Muscle of back (tissue), 13 donors: ENCODE results near the gene PUS3. TPM values are rescaled to one million over a fixed set of nuclear protein-coding genes. Genes with fewer than 3 reads are reported as not detected.

Experiments used
- DNase-seq, 3 donors: peaks; one replicate each; pipeline versions ENCODE4 v3.0.0 to v3.0.0-alpha.2; 2013
- long read RNA-seq, 9 donors: transcript quantifications; one replicate each; lab custom pipeline, GENCODE V29; 2026
- polyA plus RNA-seq, 10 donors: library from polyadenylated mRNA; unstranded; fragments of 120-200 nt; gene quantifications; one replicate each; pipeline ENCODE4 v1.2.1, GENCODE V29; 2013; ENCODE audit not compliant: insufficient read length in 10 of 10

Gene PUS3, protein sequence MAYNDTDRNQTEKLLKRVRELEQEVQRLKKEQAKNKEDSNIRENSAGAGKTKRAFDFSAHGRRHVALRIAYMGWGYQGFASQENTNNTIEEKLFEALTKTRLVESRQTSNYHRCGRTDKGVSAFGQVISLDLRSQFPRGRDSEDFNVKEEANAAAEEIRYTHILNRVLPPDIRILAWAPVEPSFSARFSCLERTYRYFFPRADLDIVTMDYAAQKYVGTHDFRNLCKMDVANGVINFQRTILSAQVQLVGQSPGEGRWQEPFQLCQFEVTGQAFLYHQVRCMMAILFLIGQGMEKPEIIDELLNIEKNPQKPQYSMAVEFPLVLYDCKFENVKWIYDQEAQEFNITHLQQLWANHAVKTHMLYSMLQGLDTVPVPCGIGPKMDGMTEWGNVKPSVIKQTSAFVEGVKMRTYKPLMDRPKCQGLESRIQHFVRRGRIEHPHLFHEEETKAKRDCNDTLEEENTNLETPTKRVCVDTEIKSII
- polyA plus RNA-seq: 10 to 100 TPM in 9 of 10 donors, 1 to 10 TPM in 1; 9.5 to 14.4 (median 11.7) TPM
- long read RNA-seq, donor 1, partial matches to known transcripts: 0 of 1 reads
- long read RNA-seq, donor 1, other reads (novel, unspliced or antisense): 0 of 1 reads
- long read RNA-seq, donor 2, partial matches to known transcripts: 0 of 3 reads
- long read RNA-seq, donor 2, other reads (novel, unspliced or antisense): 0 of 3 reads
- long read RNA-seq, donor 3: 0 reads
- long read RNA-seq, donor 4, partial matches to known transcripts: 12 of 12 reads
- long read RNA-seq, donor 4, other reads (novel, unspliced or antisense): 0 of 12 reads
- long read RNA-seq, donor 5, partial matches to known transcripts: 0 of 6 reads
- long read RNA-seq, donor 5, other reads (novel, unspliced or antisense): 0 of 6 reads
- long read RNA-seq, donor 6, partial matches to known transcripts: 0 of 4 reads
- long read RNA-seq, donor 6, other reads (novel, unspliced or antisense): 0 of 4 reads
- long read RNA-seq, donor 7, partial matches to known transcripts: 0 of 2 reads
- long read RNA-seq, donor 7, other reads (novel, unspliced or antisense): 0 of 2 reads
- long read RNA-seq, donor 8, partial matches to known transcripts: 0 of 6 reads
- long read RNA-seq, donor 8, other reads (novel, unspliced or antisense): 0 of 6 reads
- long read RNA-seq, donor 9: 0 reads

GRCh38 chr11:125902927-125903710 lies at the start of gene PUS3:
Gene PUS3 (minus strand): TSS chr11:125903206. CDS start chr11:125896284, 6,922 bp downstream.
- DNase-seq: peak; percentile 85 to 96 (median 94)

DNA sequence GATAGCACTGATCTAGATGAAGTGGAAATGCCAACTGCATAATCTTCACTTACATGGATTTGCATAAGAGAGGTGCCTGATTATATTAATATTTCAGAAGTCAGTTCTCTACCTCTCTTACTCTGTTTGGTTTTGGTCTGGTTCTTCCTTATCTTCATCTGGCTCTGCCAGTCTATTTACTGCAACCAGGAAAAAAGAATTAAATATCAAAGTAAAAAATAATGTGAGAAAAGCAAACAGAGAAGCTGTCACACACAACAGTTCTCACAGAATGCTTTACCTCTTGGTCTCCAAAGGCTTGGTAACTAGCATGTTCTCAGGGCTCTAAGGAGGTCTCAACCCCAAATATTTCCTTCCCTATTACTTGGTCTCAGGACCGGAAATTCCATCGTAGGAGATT lies 49.6 kb upstream of the PUS3 start:
- no peak for DNase-seq

GRCh38 chr11:125951731-125952130 lies 48.7 kb upstream of the PUS3 start:
- DNase-seq: no peak

DNA sequence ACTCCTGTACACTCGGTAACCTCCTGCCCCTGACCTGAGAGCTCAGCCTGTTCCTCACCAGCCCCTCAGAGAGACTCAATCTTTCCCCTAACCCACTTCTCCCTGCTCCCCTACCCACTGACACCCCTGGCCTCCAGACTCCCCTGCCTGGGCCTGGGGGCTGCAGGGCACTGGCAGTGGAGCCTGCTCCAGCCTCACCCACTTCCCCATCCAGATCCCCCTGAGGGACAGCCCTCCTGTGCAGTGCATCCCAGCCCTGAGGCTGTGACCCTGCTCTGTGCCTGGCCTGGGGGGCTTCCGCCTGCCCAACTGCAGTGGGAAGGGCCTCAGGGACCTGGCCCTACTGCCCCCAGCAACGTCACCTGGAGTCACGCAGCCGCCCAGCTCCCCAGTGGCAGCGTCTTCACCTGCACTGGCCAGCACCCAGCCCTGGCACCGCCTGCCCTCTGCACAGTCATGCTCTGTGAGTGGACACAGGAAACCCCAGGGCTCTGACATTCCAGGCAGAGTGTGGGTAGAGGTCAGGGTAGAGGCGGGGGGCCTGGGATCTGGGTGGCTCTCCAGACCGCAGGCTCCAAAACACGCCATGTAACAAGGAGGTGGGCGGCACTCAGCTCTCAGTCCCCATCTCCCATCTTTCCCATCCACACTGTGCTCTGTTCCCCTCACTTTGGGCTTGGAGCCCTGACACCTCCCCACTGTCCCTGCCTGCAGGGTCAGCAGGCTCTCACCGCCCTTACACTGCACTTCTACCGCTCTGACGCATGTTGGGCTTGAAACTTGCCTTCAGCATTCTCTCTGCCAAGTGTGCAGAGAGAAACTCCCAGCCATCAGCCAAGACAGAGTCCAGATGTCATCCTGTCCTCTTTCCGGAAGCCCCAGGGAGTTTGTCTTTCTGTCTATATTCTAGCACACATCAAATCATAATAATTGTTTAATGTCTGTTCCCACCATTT lies 48.0 kb upstream of the PUS3 start:
- peak; percentile 63 to 92 (median 80) for DNase-seq

- no peak for DNase-seq
Observed at GRCh38 chr11:125950178-125950490, 47.1 kb upstream of the PUS3 start.

GRCh38 chr11:125949271-125950177 lies 46.5 kb upstream of the PUS3 start:
- no peak for DNase-seq

DNA sequence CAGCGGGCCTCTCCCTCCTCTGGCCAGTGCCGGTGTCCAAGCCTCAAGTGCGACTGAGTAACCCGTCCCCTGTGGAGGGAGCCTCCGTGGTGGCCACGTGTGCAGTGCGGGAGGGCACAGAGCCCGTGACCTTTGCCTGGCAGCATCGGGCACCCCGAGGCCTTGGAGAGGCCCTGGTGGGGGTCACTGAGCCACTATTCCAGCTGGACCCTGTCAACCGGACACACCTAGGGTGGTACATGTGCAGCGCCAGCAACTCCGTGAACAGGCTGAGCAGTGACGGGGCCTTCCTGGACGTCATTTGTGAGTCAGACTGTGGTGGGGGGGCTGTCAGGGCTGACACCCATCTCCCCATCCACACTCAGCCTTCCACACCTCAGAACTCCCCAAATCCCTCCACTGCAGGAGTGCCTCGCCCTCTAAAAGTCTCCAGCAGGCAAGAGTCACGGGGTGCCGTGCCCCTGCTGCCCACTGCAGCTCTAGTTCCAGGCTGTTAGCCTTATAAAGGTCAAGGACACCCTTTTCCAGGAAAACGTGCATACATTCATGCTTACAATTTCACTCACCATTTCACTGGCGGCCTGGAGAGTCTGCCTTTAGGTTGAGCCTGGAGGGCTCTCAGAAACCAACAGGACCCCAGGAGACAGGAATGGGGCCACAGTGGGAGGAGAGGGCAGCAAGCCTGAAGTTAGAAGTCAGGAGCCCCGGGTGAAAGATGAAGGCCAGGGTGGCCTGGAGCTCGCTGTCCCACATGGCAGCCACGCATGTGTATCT lies 45.5 kb upstream of the PUS3 start:
- DNase-seq: no peak

DNA sequence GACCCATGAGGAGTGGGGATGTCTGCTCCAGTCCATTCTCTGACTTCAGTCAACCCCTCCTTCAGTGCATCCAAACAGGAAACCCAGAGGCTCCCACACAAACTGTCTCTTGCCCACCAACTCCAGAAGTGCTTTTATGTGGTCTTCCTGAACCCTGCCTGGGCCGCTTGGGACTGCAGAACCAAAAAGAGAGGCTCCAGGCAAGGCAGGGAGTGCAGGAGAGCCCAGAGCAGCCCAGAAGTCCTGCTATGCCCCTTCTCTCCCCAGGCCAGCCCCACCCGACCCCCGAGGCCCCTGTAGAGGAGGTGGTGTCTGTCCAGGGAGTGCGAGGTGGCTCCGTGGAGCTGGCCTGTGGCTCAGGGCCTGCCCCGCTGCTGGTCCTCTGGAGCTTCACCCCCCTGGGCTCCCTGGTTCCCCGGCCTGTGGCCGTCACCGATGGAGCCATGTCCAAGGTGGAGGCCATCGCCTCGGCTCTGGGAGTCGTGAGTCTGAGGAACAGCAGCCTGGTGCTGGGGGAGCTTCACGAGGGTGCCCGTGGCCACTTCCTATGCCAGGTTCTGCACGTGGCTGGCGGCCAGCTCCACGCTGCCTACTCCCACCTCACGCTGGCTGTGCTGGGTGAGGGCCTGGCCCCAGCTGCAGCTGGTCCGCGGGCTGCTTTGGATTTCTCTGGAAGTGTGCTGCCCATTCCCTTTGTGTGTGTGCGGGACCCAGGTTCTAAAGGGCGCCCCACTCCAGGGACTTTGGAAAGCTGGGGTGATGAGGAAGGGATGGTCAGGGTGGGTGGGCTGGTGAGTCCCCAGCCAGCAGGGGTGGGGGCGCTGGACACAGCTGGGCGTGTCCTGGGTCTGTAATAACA lies 44.6 kb upstream of the PUS3 start:
- DNase-seq: no peak

- no peak for DNase-seq
Observed at GRCh38 chr11:125946712-125947418, 43.9 kb upstream of the PUS3 start.

GRCh38 chr11:125945797-125946520 lies 43.0 kb upstream of the PUS3 start, which contains the start of gene VSIG10L2:
Gene VSIG10L2 (plus strand): TSS chr11:125946044. CDS start chr11:125946056, 12 bp downstream.
- no peak for DNase-seq

DNA sequence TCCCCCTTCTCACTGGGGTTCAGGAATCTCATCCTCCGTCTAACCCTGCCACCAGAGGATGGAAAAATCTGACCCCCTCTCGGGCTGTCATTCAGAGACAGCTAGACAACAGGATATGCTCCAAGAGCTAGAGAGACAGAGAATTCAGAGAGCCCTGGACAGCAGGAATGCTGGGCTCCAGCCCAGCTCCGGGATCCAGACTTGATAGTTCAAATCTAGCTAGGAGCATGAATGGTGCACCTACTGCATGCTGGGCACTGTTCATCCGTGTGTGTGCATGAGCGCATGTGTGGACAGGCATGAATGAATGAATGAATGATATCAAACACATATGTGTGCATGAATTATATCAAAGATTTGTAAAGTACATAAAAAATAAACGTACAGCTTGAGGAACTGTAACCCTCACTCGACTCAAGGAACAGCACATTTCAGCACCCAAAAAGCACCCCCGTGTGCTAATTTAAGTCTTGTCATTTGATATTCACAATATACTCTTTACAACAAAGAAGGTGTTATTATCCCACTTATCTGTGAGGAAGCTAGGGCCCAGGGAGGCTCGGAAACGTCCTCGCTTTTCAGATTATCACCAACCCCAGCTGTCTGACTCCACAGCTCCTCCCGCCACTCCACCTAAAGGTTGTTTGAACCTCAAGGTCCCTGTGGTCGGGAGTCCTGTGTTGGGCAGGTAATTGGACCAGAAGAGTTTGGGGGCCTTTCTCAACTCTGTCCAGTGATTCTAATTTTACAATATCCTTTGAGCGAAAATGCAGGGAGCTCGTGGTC lies 42.2 kb upstream of the PUS3 start:
- DNase-seq: no peak

DNA sequence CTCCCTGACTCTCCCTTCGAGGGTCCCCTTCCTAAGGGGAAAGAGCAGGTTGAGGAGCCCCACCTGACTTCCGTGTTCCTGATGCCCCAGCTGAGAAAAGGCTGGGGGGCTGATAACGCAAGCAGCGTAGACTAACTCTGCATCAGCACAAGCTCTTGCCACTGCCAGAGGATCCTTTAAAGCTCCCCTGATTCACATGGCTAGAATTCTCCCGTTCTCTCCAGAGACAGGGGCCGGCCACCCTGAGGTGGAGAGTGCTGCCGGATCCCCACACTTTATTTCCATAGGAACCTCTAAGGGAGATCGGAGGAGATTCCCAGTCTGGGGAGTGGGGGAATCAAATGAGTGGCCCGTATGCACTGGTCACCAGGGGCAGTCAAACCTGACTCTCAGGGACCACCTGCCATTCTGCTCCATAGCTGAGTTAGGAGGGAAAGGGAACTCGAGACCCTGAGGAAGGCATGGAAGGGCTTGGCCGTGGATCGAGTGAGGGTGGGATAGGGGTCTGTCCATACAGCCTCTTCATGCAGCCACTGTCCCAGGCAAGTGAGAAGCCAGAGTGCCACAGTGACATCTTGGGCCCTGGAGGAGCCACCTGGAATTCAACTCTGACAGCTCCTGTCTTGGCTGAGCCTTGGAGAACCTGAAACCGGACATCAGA lies 41.5 kb upstream of the PUS3 start:
- no peak for DNase-seq

DNA sequence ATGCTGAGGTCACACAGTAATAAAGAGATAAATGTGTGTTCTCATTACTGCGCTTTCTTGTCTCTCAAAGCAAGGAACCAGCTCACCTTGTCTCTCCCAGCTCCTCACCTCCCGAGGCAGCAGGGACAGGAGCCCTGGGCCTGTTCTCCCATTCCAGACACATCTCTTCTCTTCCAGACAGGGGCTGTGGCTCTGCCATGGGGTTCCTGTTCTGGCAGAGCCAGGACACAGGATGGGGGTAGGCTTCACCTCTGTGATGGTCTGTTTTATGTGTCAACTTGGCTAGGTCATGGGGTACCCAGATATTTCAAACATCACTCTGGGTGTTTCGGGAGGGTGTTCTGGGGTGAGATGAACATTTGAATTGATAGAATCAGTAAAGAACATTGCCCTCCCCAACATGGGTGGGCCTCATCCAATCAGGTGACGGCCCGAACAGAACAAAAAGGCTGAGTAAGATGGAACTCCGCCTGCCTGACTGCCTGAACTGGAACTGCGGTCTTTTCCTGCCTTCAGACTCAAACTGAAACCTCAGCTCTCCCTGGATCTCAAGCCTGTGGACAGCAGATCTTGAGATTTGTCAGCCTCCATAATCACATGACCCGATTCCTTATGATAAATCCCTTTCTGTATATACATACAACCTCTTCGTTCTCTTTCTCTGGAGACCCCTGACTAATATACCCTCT lies 40.8 kb upstream of the PUS3 start:
- DNase-seq: no peak
